Lower leg skin (tissue), 3 donors: ENCODE results near the gene SHISAL1.

Experiments used
- CTCF ChIP-seq, 3 donors: fragments of 450-650 bp; IDR thresholded peaks; one replicate each; pipeline ENCODE4 v1.5.1; 2016; ENCODE audit warnings: antibody characterized with exemption in 3 of 3, mild to moderate bottlenecking in 3 of 3, moderate library complexity in 2 of 3
- POLR2A ChIP-seq, 2 donors: fragments of 450-650 bp; IDR thresholded peaks; one replicate each; pipeline ENCODE4 v1.6.1; 2016 to 2017; ENCODE audit warnings: antibody characterized with exemption in 2 of 2, mild to moderate bottlenecking in 1 of 2, moderate library complexity in 1 of 2

GRCh38 chr22:44304911-44305310, 7.8 kb downstream of the SHISAL1 start:
- TF ChIP-seq CTCF (IDR thresholded peaks at IDR 0.05) (no peak), POLR2A (IDR thresholded peaks at IDR 0.05) (no peak)
